Muscle of back (tissue), 11 donors: ENCODE results near the gene GNA12. TPM values are rescaled to one million over a fixed set of nuclear protein-coding genes. Genes with fewer than 3 reads are reported as not detected.
"Not testable (repeated sequence)": the region's sequence is repeated elsewhere in the genome, so short reads cannot be mapped to it uniquely, and the experiment has no call there.

Experiments
- DNase-seq, 3 donors: peaks; one replicate each; pipeline versions ENCODE4 v3.0.0 to v3.0.0-alpha.2; 2013
- polyA plus RNA-seq, 10 donors: library from polyadenylated mRNA; unstranded; fragments of 120-200 nt; gene quantifications; one replicate each; pipeline ENCODE4 v1.2.1, GENCODE V29; 2013; ENCODE audit not compliant: insufficient read length in 10 of 10

Gene GNA12
- polyA plus RNA-seq, 10 donors: 25.6 to 40.4 (median 29.3) TPM

- not testable (repeated sequence) for DNase-seq
Measured at GRCh38 chr7:2679135-2680127, 164.7 kb downstream of the GNA12 start.

- not testable (repeated sequence) for DNase-seq
Measured at GRCh38 chr7:2678454-2678853, 165.7 kb downstream of the GNA12 start.

Other genes starting within 250 kb of the GNA12 start
- gene TTYH3, start 212.3 kb downstream of the GNA12 start, polyA plus RNA-seq: 100 to 1,000 TPM in 2 of 10 donors, 10 to 100 TPM in 8; 61.1 to 129 (median 82.9) TPM
- under 1 TPM; 0.07 to 0.43 (median 0.19) TPM for gene AMZ1, start 156.1 kb downstream of the GNA12 start, polyA plus RNA-seq
- gene CARD11, start 199.6 kb upstream of the GNA12 start, polyA plus RNA-seq: 1 to 10 TPM in 1 of 10 donors, under 1 TPM in 9; 0.21 to 3.4 (median 0.41) TPM